Measurements from ENCODE around the gene TIMD4.

DNA sequence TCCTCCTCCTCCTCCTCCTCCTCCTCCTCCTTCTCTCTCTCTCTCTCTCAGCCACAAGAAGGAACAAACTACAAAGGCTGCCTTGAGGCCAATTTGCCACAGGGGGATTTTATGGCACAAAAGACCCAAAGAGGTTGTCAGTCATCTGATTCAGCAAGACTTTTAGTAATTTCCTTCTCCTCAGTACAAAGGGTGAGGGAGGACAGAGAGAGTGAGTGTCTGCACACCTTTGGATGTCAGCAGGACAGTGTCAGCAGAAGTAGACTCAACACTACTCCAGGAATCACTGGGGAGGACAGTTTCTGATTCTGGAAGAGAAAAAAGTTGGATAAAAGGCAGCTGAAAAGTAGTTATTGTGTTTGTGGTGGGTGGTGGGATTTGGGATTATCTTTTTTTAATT lies 13.6 kb downstream of the TIMD4 start:
- TF ChIP-seq, protein P1, sequence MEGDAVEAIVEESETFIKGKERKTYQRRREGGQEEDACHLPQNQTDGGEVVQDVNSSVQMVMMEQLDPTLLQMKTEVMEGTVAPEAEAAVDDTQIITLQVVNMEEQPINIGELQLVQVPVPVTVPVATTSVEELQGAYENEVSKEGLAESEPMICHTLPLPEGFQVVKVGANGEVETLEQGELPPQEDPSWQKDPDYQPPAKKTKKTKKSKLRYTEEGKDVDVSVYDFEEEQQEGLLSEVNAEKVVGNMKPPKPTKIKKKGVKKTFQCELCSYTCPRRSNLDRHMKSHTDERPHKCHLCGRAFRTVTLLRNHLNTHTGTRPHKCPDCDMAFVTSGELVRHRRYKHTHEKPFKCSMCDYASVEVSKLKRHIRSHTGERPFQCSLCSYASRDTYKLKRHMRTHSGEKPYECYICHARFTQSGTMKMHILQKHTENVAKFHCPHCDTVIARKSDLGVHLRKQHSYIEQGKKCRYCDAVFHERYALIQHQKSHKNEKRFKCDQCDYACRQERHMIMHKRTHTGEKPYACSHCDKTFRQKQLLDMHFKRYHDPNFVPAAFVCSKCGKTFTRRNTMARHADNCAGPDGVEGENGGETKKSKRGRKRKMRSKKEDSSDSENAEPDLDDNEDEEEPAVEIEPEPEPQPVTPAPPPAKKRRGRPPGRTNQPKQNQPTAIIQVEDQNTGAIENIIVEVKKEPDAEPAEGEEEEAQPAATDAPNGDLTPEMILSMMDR (IDR thresholded peaks at IDR 0.05), result no peak
- no peak for TF ChIP-seq ZFX (IDR thresholded peaks at IDR 0.05; ENCODE audit: borderline replicate concordance)

Data from 22Rv1 (cell line).